Fibroblast of lung (primary cell): Measurements from ENCODE around the gene TRH.

ENCODE experiments used
- EZH2 ChIP-seq: IDR thresholded peaks from 2 replicates; pipeline ENCODE4 v1.5.1; 2012; ENCODE audit warnings: low read length, control low read depth, mild to moderate bottlenecking; ENCODE audit errors: missing control alignments
- TF ChIP-seq, protein P1 (sequence below), 2 donors: IDR thresholded peaks in 1 of 2; conservative IDR thresholded peaks in 1 of 2; 1 replicate in 1 of 2; 2 replicates in 1 of 2; pipeline ENCODE4 v1.5.1; 2011 to 2012; ENCODE audit warnings: low read length in 2 of 2, control low read depth in 1 of 2, inconsistent platforms in 1 of 2, low read depth in 1 of 2, mild to moderate bottlenecking in 1 of 2

DNA sequence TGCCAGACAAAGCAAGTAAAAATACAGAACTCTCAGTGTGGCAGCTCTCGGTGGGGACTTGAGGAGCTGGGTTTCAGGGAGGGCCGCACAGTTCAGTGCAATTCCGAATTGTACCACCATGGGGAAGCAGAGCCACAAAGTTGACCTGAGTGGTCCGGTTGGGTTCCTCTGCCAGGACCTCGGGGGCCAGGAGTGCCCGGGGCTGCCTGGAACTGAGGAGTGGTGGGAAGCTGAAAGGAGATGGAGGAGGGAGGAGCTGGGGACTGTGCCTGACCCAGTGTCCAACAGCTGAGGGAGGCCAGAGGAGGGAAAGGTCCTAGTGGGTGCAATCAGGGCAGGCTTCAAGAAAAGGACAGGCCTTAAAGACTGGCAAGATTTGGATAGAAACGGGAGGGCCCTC lies 32.2 kb upstream of the TRH start:
- TF ChIP-seq EZH2 = no peak
- TF ChIP-seq, protein P1, sequence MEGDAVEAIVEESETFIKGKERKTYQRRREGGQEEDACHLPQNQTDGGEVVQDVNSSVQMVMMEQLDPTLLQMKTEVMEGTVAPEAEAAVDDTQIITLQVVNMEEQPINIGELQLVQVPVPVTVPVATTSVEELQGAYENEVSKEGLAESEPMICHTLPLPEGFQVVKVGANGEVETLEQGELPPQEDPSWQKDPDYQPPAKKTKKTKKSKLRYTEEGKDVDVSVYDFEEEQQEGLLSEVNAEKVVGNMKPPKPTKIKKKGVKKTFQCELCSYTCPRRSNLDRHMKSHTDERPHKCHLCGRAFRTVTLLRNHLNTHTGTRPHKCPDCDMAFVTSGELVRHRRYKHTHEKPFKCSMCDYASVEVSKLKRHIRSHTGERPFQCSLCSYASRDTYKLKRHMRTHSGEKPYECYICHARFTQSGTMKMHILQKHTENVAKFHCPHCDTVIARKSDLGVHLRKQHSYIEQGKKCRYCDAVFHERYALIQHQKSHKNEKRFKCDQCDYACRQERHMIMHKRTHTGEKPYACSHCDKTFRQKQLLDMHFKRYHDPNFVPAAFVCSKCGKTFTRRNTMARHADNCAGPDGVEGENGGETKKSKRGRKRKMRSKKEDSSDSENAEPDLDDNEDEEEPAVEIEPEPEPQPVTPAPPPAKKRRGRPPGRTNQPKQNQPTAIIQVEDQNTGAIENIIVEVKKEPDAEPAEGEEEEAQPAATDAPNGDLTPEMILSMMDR (conservative IDR thresholded peaks at IDR 0.05 in 1 of 2, IDR thresholded peaks at IDR 0.05 in 1 of 2; ENCODE audit: low read depth in 1 of 2, low read length in 2 of 2) = peak; percentile 81 to 87
